ENCODE data around the gene BSND. TPM values are rescaled to one million over a fixed set of nuclear protein-coding genes. Genes with fewer than 3 reads are reported as not detected.

The BSND gene
- total and polyA plus RNA-seq, 9 of the 15 experiments (the other 6 are each of a cell fraction or from before 2014, with no cell fraction given) = not detected

DNA sequence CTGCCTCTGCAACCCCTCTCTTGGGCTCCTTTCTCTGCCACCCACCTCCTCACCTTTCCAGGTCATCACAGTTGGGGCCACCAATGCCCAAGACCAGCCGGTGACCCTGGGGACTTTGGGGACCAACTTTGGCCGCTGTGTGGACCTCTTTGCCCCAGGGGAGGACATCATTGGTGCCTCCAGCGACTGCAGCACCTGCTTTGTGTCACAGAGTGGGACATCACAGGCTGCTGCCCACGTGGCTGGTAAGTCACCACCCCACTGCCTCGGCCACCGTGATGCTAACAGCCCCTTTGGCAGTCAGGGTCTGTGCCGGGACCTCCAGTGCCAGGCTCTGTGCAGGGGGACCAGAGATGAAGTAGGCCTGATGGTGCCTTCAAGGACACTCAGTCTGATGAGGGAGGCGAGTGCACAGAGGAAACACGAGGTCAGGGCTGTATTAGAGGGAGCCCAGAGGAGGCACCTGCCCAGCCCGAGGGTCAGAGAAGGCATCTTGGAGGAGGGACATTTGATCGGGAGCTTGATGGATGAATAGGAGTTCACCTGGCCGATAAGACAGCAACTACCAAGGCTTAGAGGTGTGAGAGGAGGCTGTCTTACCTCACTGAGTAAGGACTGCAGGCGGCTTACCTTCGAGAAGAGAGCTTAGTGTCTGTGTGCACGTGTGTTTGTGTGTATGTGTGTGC, 58.7 kb downstream of the BSND start:
- DNase-seq (ENCODE audit: extremely low read depth in 1 of 4, low spot score in 3 of 4) (no peak), FAIRE-seq (no peak), ATAC-seq (no peak)
- in situ Hi-C loops (cut with MboI) = no loop called here
- Histone ChIP-seq H3K9me3 (replicated peaks; ENCODE audit: control insufficient read depth, insufficient read depth, low read depth, low read length) (no peaks in the 10 kb centered on the region), H3K9me1 (ENCODE audit: control insufficient read depth, insufficient read depth, low read length) (no peaks in the 10 kb centered on the region), H4K20me1 (replicated peaks; ENCODE audit: control insufficient read depth, insufficient read depth, low read length) (no peaks in the 10 kb centered on the region), H3K27me3 (ENCODE audit: control insufficient read depth in 2 of 2, insufficient read depth in 2 of 2, low read length in 2 of 2) (no peaks in the 10 kb centered on the region), H3K4me2 (ENCODE audit: insufficient read depth, low read length) (no peak overlapping the region), H3K9ac (ENCODE audit: insufficient read depth in 1 of 2, low read depth in 2 of 2, low read length in 2 of 2) (no peak overlapping the region), H2AFZ (ENCODE audit: low read depth, low read length) (no peak overlapping the region), H3K4me3 (no peak overlapping the region), H3K36me3 (ENCODE audit: control insufficient read depth, insufficient read depth, low read length) (peaks cover 93% of the 10 kb centered on the region; the same call in 2 of the 3 replicates), H3K27ac (ENCODE audit: extremely low read depth, low read depth, low read length) (no peak overlapping the region), H3K79me2 (ENCODE audit: control insufficient read depth, insufficient read depth, low read length) (no peaks in the 10 kb centered on the region; the same call in 2 of the 3 replicates), H3K4me1 (replicated peaks in 1 of 2; ENCODE audit: control insufficient read depth in 2 of 2, insufficient read depth in 2 of 2, low read length in 2 of 2) (peaks cover 0 to 3% of the 10 kb centered on the region in 2 experiments; a peak in 1 of 5 replicates)
- ChIA-PET POLR2A (interaction anchor here (0.8 to 1.6 kb wide), 6 partner anchors 9 to 57 kb away, joined by 3 to 5 read pairs (median 4); no protein-coding TSS in a partner anchor), CTCF (ENCODE audit: low intra/inter-chr PET ratio) (no interaction called here)
- intact Hi-C loops (cut with micrococcal nuclease) = no loop called here
- BruUV-seq (replicated peaks) = no TSS peak
- 70% methylated on average over 13 of the region's 15 CpGs for WGBS (ENCODE audit: insufficient coverage, low coverage, missing lambda C conversion rate)
- TF ChIP-seq, protein P1, sequence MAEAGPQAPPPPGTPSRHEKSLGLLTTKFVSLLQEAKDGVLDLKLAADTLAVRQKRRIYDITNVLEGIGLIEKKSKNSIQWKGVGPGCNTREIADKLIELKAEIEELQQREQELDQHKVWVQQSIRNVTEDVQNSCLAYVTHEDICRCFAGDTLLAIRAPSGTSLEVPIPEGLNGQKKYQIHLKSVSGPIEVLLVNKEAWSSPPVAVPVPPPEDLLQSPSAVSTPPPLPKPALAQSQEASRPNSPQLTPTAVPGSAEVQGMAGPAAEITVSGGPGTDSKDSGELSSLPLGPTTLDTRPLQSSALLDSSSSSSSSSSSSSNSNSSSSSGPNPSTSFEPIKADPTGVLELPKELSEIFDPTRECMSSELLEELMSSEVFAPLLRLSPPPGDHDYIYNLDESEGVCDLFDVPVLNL (CRISPR knock-in tag; IDR thresholded peaks at IDR 0.05; ENCODE audit: low read depth) = no peak
- TF ChIP-seq RB1 (IDR thresholded peaks at IDR 0.05; ENCODE audit: low read depth) (no peak), ZNF274 (IDR thresholded peaks at IDR 0.05; ENCODE audit: borderline replicate concordance, low read depth, low read length) (no peak), MEIS2 (IDR thresholded peaks at IDR 0.05; ENCODE audit: partially characterized antibody) (no peak), RBFOX2 (IDR thresholded peaks at IDR 0.05; ENCODE audit: low read depth, low read length) (0 out of 2 replicates have a peak, but pooled peaks have one; percentile 29), ZNF282 (CRISPR knock-in tag; IDR thresholded peaks at IDR 0.05) (no peak)
- TF ChIP-seq, protein P2, sequence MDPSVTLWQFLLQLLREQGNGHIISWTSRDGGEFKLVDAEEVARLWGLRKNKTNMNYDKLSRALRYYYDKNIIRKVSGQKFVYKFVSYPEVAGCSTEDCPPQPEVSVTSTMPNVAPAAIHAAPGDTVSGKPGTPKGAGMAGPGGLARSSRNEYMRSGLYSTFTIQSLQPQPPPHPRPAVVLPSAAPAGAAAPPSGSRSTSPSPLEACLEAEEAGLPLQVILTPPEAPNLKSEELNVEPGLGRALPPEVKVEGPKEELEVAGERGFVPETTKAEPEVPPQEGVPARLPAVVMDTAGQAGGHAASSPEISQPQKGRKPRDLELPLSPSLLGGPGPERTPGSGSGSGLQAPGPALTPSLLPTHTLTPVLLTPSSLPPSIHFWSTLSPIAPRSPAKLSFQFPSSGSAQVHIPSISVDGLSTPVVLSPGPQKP (CRISPR knock-in tag; IDR thresholded peaks at IDR 0.05) = no peak
